Sigmoid colon (tissue), 7 donors: ENCODE measurements around the gene FOXC1. TPM values are rescaled to one million over a fixed set of nuclear protein-coding genes. Genes with fewer than 3 reads are reported as not detected.

Source experiments
- DNase-seq: peaks from one replicate; pipeline ENCODE4 v3.0.0-alpha.2; 2019
- H3K27ac ChIP-seq, 4 donors: fragments of 200-600 bp; sonication (generic); one replicate each; pipeline ENCODE4 v1.5.1; 2016 to 2019; ENCODE audit warnings: mild to moderate bottlenecking in 1 of 4
- H3K27me3 ChIP-seq, 3 donors: fragments of 200-600 bp; sonication (generic); one replicate each; pipeline ENCODE4 v1.5.1; 2019; ENCODE audit warnings: mild to moderate bottlenecking in 1 of 3
- H3K36me3 ChIP-seq, 4 donors: fragments of 200-600 bp; sonication (generic); one replicate each; pipeline ENCODE4 v1.5.1; 2016 to 2019
- H3K4me1 ChIP-seq, 4 donors: fragments of 200-600 bp; sonication (generic); one replicate each; pipeline ENCODE4 v1.5.1; 2017 to 2019
- H3K4me3 ChIP-seq, 4 donors: fragments of 200-600 bp; sonication (generic); one replicate each; pipeline ENCODE4 v1.5.1; 2017 to 2019; ENCODE audit warnings: mild to moderate bottlenecking in 2 of 4, moderate library complexity in 1 of 4
- H3K9me3 ChIP-seq, 4 donors: fragments of 200-600 bp in 3 of 4; sonication (generic) in 3 of 4; one replicate each; pipeline versions ENCODE4 v1.5.1 to v1.6.1; 2013 to 2019
- CTCF ChIP-seq, 4 experiments: fragments of 450-650 bp in 3 of 4; fragments of 200-600 bp in 1 of 4; IDR thresholded peaks; one replicate each; pipeline ENCODE4 v1.5.1; 2016 to 2019; ENCODE audit warnings: antibody characterized with exemption in 4 of 4, mild to moderate bottlenecking in 3 of 4, moderate library complexity in 2 of 4
- EP300 ChIP-seq, 4 donors: sonication (generic); formaldehyde crosslinking; IDR thresholded peaks; one replicate each; pipeline ENCODE4 v1.6.1; 2017; ENCODE audit warnings: antibody characterized with exemption in 4 of 4
- POLR2A ChIP-seq, 2 donors: fragments of 450-650 bp; IDR thresholded peaks; one replicate each; pipeline ENCODE4 v1.6.1; 2016; ENCODE audit warnings: antibody characterized with exemption in 2 of 2, mild to moderate bottlenecking in 2 of 2, moderate library complexity in 2 of 2
- POLR2AphosphoS5 ChIP-seq, 4 donors: sonication (generic); formaldehyde crosslinking; IDR thresholded peaks; one replicate each; pipeline ENCODE4 v1.6.1; 2017; ENCODE audit warnings: antibody characterized with exemption in 4 of 4
- WGBS, 2 donors: extraction: QIAGEN DNeasy Blood & Tissue Kit; methylation state at CpG; one replicate each; pipeline ENCODE4 v1.1.7; 2013; 5-methylcytosine and 5-hydroxymethylcytosine counted together
- intact Hi-C: fragments of 100-400 bp; cut with DNase I; formaldehyde crosslinking; loops from one replicate; pipeline ENCODE4 v1.15.1; 2023
- polyA plus RNA-seq, 3 donors: library from polyadenylated mRNA; stranded (reverse); fragments of 200-250 nt; gene quantifications; one replicate each; pipeline ENCODE4 v1.2.3, GENCODE V29; 2013
- total RNA-seq, 4 donors: library from RNA; depleted of rRNA; stranded (reverse); fragments of >200 nt; gene quantifications; one replicate each; pipeline ENCODE4 v1.1.0, GENCODE V29; 2016
- donor health status: healthy with polysubstance abuse.
- donor health status: Bipolar disorder and iron deficiency.
- donor health status: healthy.

FOXC1 gene
- total and polyA plus RNA-seq, 7 donors = 0.60 to 3.0 (median 1.6) TPM; not detected in 1

DNA sequence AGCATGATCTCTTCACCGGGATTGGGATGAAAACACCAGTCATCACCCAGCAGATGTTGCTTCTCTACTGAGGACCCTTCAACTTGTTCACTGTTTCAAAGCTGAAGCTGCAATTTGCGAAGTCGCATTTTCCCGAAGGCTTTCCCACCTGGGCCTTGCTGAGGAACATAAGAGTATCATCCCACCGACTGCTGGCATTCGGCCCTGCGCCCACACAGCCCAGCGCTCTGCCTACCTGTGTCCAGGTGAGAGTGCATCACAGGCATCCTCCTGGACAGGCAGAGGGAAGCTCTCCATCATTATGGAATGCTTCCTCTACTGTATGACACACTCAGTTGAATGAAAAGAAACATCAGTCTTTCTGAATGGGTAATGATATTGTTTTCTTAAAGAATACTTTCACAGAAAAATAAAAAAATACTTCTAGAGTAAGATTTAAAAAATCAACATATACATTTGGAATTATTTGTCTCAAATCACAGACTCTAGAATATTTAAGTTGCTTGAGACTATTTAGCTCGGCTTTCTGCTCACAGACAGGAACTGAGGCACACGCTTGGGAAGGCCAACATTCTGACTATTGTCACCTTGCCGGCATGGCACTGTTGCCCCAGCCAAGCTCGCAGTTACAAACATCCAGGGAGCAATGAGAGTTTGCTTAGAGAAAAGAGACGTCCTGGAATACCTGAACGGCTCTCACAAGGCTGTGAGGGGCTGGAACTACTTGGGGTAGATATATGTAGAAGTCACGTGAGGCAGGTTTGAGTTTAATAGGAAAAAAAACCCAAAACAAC, 48.7 kb downstream of the FOXC1 start:
- no peak overlapping the region for H3K4me3 ChIP-seq
- no peak for TF ChIP-seq CTCF (IDR thresholded peaks at IDR 0.05)
- no peak for TF ChIP-seq POLR2A (IDR thresholded peaks at IDR 0.05)
- no peak for TF ChIP-seq EP300 (IDR thresholded peaks at IDR 0.05)
- TF ChIP-seq POLR2AphosphoS5 (IDR thresholded peaks at IDR 0.05) = no peak
- intact Hi-C loops = no loop called here
- DNase-seq = no peak
- H3K27me3 ChIP-seq = no peaks in the 10 kb centered on the region
- H3K4me1 ChIP-seq = no peaks in the 10 kb centered on the region
- WGBS, 2 donors = 95% methylated on average over 15 of the region's 15 CpGs
- no peaks in the 10 kb centered on the region for H3K36me3 ChIP-seq
- no peaks in the 10 kb centered on the region for H3K9me3 ChIP-seq
- H3K27ac ChIP-seq = no peak overlapping the region

- no peak for DNase-seq
- 77 to 93% methylated on average over 7 of the region's 7 CpGs for WGBS, 2 donors
- TF ChIP-seq POLR2AphosphoS5 (IDR thresholded peaks at IDR 0.05) = no peak
- TF ChIP-seq EP300 (IDR thresholded peaks at IDR 0.05) = no peak
- TF ChIP-seq CTCF (IDR thresholded peaks at IDR 0.05) = no peak
- TF ChIP-seq POLR2A (IDR thresholded peaks at IDR 0.05) = no peak
- H3K4me3 ChIP-seq = no peak overlapping the region
- no peaks in the 10 kb centered on the region for H3K36me3 ChIP-seq
- no peak overlapping the region for H3K27ac ChIP-seq
- no peaks in the 10 kb centered on the region for H3K27me3 ChIP-seq
- intact Hi-C loops = no loop called here
- H3K9me3 ChIP-seq = no peaks in the 10 kb centered on the region
- H3K4me1 ChIP-seq = no peaks in the 10 kb centered on the region
These were observed 50.1 kb downstream of the FOXC1 start for GRCh38 chr6:1659816-1660215.

- Histone ChIP-seq H3K4me1 (no peaks in the 10 kb centered on the region), H3K9me3 (no peaks in the 10 kb centered on the region), H3K4me3 (no peak overlapping the region), H3K27me3 (no peaks in the 10 kb centered on the region), H3K36me3 (no peaks in the 10 kb centered on the region), H3K27ac (no peak overlapping the region)
- TF ChIP-seq EP300 (IDR thresholded peaks at IDR 0.05) = no peak
- TF ChIP-seq CTCF (IDR thresholded peaks at IDR 0.05) = no peak
- TF ChIP-seq POLR2AphosphoS5 (IDR thresholded peaks at IDR 0.05) = no peak
- TF ChIP-seq POLR2A (IDR thresholded peaks at IDR 0.05) = no peak
- intact Hi-C loops = no loop called here
- no peak for DNase-seq
These were observed 52.8 kb downstream of the FOXC1 start for GRCh38 chr6:1662534-1662933.

Other genes with a start within 250 kb of the FOXC1 start
- 10 to 100 TPM; 18.2 to 37.8 (median 27.3) TPM for gene FOXF2, start 220.3 kb upstream of the FOXC1 start, total RNA-seq
- 1 to 10 TPM; 3.5 to 6.7 (median 4.8) TPM for gene FOXF2, start 220.3 kb upstream of the FOXC1 start, polyA plus RNA-seq